GM21367 (cell line): Measurements from ENCODE around the gene TFF1.

Source experiments
- ATAC-seq: cut with Tn5 transposase; IDR thresholded peaks from one replicate; pipeline ENCODE4 v1.9.1; 2021; ENCODE audit not compliant: unreplicated experiment

Gene TFF1

DNA sequence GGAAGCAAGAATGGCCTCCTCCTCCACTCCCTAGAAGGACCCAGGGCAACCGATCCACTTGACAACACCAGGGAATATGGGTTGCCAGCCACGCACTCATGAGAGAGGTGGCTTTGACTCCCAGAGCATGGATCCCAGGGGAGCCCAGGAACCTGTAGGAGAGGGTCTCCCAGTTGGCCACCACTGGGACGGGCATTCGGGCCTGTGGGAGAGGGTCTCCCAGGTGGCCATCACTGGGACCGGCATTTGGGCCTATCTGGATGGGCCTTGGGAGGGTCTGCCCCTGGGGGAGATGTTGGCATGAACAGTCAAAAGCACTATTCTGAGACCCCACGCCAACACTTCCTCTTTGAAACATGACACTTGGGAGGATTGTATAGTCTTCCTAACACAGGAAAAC lies 565 bp downstream of the TFF1 start:
- ATAC-seq, result no peak

DNA sequence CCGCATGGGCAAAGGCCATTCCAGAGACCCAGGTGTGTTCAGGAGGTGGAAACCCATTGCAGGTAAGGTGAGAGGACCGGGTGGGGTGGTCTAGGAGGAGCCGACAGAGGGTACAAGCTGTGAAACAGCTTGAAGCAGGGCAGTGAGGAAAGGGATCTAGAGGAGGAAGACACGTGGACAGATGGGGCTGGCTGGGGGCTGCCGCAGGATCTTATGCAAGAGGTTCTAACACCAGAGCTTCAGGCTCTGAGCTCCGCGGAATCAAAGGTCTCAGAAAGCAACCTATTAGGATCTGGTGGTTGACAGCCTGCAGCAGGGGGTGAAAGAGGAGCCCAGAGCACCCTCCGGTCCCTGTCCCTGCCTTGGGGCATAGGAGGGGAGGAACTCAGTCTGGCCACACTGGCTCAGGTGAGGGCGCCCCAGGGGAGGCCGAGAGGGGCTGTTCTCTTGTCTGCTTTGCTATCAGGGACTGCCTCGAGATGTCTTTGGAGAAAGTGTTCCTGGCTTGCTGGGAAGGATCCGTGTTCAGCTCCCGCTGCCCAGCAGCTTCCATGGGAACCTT lies 1.9 kb downstream of the TFF1 start:
- ATAC-seq, result no peak

DNA sequence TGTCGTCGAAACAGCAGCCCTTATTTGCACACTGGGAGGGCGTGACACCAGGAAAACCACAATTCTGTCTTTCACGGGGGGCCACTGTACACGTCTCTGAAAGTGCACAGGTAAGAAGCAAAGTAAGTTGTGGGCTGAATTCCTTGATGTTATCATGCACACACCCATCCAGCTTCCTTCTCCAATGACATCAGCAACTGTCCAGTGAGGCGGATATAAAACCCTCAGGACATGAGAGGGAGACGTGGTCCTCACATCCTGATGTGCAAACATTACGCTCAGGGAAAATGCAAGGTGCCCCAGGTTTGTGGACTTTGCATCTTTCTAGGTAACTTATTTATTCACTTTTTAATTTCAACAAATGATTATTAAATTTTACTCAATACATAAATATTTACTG lies 3.0 kb downstream of the TFF1 start:
- no peak for ATAC-seq

GRCh38 chr21:42362700-42363099 lies 3.6 kb downstream of the TFF1 start:
- ATAC-seq, result no peak

DNA sequence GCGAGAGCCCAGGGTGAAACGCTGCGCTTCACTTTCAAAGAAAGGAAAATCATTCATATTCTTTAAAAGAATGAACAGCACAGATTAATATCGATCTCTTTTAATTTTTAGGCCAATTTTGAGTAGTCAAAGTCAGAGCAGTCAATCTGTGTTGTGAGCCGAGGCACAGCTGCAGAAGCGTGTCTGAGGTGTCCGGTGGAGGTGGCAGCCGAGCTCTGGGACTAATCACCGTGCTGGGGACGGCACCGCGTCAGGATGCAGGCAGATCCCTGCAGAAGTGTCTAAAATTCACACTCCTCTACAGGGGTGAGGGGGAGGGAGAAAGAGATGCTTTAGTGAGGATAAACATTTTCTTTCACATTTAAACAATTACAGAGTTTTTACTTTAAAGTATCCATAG lies 4.1 kb downstream of the TFF1 start:
- ATAC-seq, result no peak

- no peak for ATAC-seq
Measured at GRCh38 chr21:42361286-42361685, 5.0 kb downstream of the TFF1 start.

DNA sequence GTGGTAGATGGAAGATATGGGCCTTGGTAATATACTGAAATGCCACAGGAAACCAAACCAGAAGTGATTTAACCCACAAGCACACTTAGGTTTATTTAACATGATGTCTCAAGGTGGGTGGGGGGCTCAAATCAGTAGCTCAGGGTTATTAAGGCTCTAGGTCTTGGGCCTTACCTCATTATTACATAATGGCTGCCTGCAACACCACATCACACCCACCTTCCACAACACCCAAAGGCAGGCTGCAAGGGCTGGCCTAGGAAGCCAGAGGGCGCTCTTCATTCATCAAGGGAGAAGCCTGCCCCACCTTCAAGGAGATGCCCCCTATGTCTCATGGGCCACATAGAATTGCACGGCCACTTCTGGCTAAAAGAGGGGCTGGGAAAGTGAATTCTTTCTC lies 6.0 kb downstream of the TFF1 start:
- no peak for ATAC-seq

- ATAC-seq, result no peak
Measured at GRCh38 chr21:42358937-42359336, 7.4 kb downstream of the TFF1 start.

- ATAC-seq, result no peak
Measured at GRCh38 chr21:42358261-42358660, 8.1 kb downstream of the TFF1 start.

- ATAC-seq, result no peak
Measured at GRCh38 chr21:42357307-42357706, 9.0 kb downstream of the TFF1 start.

GRCh38 chr21:42356650-42357049 lies 9.7 kb downstream of the TFF1 start:
- ATAC-seq, result no peak

GRCh38 chr21:42356046-42356445 lies 10.3 kb downstream of the TFF1 start:
- no peak for ATAC-seq

DNA sequence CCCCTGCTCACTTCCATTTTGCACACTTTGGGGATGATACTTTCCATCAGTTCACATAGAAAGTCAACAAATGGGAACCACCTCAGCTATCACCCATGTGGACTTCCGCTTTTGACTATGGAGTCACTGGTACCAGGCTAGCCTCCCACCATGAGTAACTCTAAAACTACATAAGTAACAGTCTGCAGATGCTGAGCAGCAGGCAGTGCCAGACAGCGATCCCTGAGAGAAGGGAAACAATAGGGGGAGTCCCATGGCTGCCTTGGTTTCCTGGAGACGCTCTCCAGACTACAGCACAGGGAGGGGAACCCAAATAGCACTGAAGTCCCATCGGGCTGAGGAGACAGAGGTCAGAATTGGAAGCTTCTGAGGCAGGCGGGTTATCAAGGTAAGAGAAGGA lies 12.7 kb downstream of the TFF1 start:
- no peak for ATAC-seq

GRCh38 chr21:42352441-42353095 lies 13.8 kb downstream of the TFF1 start:
- no peak for ATAC-seq

DNA sequence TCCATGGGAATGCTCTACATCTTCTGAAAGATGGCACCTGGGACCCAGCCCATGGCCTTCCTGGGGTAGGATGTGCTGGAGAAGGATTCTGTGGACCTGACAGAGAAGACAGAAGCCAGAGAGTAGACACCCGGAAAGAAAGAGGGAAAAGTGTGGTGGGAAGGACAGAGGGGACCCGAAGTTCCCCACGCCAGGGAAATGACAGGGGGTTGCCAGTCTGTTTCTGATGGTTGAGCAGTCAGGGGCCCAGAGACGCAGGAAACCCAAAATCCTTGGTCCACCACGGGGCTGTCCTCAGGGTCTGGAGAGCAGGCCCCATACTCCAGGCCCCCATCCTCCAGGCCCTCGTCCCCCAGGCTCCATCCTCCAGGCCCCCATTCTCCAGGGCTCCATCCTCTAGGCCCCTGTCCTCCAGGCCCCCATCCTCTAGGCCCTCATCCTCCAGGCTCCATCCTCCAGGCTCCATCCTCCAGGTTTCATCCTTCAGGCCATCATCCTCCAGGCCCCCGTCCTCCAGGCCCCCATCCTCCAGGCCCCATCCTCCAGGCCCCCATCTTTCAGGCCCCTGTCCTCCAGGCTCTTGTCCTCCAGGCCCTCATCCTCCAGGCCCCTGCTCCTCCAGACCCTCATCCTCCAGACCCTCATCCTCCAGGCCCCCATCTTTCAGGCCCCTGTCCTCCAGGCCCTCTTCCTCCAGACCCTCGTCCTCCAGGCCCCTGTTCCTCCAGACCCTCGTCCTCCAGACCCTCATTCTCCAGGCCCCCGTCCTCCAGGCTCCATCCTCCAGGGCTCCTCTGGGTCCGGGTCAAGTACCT lies 14.5 kb downstream of the TFF1 start:
- no peak for ATAC-seq

DNA sequence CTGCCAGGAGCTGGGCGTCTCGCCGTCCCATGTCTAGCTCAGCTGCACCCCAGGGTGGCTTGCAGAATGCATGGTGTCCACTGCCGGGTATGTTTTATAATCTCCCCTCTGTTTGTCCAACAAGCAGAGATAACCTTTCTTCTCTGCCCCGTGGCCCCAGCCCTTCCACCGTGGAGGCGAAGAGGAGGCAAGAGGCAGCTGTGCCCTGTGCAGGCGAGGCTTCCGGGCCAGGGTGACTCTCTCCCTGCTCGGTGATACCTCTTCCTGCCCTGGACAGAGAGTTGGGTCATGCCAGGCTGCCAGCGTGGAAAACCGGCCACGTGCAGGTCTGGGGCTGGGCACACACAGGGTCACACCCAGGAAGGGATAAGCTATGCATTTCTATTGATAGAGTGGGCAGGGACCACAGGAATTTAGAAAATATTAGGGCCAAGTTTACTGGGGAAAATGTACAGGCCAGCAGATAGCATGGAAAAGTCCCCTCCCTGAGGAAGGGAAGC lies 15.4 kb downstream of the TFF1 start, which contains the start of gene TFF2:
TSS of gene TFF2 (minus strand) at position 68 of the 500 bp plus-strand sequence. CDS start at position 31, 37 bp downstream.
- no peak for ATAC-seq

DNA sequence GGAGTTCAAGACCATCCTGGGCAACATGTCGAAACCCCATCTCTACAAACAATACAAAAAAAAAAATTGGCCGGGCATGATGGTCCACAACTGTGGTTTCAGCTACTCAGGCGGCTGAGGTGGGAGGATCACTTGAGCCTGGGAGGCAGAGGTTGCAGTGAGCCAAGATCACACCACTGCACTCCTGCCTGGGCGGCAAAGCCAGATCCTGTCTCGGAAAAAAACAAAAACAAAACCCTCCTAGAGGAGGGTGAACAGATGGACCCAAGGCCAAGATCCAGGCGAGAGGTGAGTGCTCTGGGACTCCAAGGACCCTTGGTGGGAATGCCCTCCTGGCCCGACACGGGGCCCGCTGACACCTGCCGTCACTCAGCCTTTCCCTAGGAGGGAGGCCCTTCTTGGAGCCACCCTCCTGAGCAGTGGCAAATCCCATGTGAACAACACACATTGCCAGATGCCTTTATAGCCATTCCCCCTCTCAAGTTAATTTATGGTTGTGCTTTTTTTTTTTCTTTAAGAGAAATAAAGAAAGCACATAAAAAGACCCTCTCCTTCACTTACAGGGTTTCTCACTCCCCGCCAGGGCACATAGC lies 15.9 kb downstream of the TFF1 start:
- no peak for ATAC-seq

DNA sequence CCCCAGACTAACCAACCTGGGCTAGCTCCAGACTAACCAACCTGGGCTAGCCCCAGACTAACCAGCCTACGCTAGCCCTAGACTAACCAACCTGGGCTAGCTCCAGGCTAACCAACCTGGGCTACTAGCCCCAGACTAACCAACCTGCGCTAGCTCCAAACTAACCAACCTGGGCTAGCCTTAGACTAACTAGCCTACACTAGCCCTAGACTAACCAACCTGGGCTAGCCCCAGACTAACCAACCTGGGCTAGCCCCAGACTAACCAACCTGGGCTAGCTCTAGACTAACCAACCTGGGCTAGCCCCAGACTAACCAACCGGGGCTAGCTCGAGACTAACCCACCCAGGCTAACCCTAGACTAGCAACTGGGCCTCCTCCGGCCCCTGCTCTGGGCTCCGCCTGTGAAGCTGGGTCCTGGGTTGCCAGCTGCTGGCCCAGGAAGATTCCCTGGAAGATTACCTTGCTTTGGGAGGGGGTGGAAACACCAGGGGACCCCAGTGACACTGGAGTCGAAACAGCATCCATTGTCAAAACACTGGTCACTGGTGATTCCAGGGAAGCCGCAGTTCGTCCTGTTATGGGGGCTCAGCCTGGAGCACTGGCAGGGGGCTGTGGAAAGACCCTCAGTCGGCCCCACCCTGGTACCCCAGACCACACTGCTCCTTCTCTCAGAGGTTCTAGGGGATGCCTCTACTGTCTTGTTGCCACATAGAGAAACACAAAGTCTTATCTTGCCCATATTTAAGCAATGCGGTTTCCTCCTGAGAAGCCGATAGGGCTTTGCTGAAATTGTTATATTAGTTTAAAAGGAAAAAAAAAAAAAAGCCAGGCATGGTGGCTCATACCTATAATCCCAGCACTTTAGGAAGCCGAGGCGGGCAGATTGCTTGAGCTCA lies 16.7 kb downstream of the TFF1 start:
- no peak for ATAC-seq

DNA sequence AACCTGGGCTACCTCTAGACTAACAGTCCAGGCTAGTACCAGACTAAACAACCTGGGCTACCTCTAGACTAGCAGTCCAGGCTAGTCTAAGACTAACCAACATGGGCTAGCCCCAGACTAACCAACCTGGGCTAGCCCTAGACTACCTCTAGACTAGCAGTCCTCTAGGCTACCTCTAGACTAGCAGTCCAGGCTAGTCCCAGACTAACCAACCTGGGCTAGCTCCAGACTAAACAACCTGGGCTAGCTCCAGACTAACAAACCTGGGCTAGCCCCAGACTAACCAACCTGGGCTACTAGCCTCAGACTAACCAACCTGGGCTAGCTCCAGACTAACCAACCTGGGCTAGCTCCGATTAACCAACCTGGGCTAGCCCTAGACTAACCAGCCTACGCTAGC lies 17.6 kb downstream of the TFF1 start:
- ATAC-seq, result no peak

DNA sequence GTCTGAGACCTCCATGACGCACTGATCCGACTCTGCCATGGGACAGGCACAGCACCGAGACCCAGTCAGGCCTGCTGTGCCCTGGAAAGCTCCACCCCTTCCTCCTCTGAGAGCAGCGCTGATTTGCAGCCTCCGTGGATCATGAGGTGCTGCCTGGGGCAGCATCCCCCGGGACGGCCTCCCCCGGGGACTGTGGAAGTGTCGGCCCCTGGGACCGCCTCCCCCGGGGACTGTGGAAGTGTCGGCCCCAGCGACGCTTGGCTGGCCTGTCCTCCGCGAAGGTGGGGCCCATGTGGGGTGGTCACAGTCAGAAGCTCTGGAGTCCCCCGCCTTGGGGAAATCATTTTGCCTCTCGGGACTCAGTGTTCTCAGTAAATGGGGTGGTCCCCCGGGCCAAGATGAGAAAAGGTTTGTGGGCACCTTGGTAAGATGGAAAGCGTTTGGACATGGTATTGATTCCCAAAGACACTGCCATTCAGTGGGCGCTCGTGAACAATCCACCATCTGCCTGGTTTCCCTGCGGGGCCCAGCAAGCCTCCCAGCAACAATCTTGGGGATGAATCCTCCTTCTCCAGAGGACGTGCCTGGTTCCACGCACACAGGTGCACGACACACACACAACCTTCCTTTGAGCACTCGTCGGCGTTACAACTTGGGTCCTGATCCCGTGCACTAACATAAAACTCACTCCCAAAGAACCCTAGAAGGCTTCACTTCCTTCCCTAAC lies 18.6 kb downstream of the TFF1 start:
- no peak for ATAC-seq
